PFSK-1 (cell line): ENCODE measurements around the gene THBD.

Experiments
- FOXP2 ChIP-seq: optimal IDR thresholded peaks from 2 replicates; pipeline ENCODE3; 2011; ENCODE audit warnings: borderline replicate concordance, control low read depth, inconsistent platforms; ENCODE audit not compliant: insufficient read depth; ENCODE audit errors: extremely low read length, extremely low read depth
- POLR2AphosphoS5 ChIP-seq: IDR thresholded peaks from 2 replicates; pipeline ENCODE4 v1.6.1; 2012; ENCODE audit warnings: low read depth, mild to moderate bottlenecking, control low read depth, low read length, moderate library complexity
- SIN3A ChIP-seq: IDR thresholded peaks from 2 replicates; pipeline ENCODE4 v1.6.1; 2012; ENCODE audit warnings: mild to moderate bottlenecking, low read length, moderate library complexity, borderline replicate concordance; ENCODE audit not compliant: insufficient read depth
- TAF1 ChIP-seq: IDR thresholded peaks from 2 replicates; pipeline ENCODE4 v1.6.1; 2012; ENCODE audit warnings: low read length, control low read depth, borderline replicate concordance; ENCODE audit not compliant: insufficient read depth
- TF ChIP-seq, protein P1 (sequence below), 2 experiments: IDR thresholded peaks; 2 replicates each; pipeline versions ENCODE4 v1.6.1 to v1.8.0; 2011 to 2012; ENCODE audit warnings: low read depth in 2 of 2, low read length in 2 of 2, control low read depth in 1 of 2, inconsistent platforms in 1 of 2, mild to moderate bottlenecking in 1 of 2, moderate library complexity in 1 of 2; ENCODE audit not compliant: insufficient read depth in 1 of 2

The THBD gene

DNA sequence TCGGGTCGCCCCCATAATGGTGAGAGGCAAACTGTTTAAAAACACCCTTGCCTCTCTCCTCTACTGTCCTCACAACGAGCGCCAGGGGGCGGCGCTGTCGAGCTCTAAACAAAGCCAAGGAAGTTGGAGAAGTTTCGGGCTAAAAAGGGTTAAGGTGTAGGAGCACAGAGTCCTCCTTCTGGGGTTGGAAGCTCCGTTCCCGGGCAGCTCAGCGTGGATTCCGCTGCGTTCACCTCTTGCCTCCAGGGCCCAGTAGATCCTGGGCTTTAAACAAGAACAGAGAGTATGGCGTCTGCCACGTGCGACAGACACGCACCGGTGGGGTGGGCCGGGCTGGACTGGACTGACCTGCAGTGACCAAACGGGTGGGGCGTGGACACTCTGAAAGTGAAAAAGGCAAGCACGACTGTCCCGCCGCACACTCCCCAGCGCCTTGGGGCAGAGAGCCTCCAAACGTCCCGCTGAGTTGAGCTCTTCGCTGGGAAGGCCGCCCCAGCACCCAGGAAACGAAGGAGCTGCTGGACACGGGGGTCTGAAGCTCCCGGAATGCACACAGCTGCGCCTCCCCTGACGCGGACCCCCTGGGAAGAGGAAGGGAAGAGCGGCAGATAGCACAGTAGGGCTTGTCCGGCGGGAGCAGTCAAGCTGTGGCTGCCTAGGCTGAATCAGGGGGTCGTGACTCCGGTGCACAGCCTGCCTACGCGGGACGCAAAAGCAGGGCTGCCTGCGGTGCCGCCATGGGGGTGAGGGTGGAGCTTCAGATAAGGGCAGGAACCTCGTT is 1.6 kb upstream of the THBD start:
- TF ChIP-seq, protein P1, sequence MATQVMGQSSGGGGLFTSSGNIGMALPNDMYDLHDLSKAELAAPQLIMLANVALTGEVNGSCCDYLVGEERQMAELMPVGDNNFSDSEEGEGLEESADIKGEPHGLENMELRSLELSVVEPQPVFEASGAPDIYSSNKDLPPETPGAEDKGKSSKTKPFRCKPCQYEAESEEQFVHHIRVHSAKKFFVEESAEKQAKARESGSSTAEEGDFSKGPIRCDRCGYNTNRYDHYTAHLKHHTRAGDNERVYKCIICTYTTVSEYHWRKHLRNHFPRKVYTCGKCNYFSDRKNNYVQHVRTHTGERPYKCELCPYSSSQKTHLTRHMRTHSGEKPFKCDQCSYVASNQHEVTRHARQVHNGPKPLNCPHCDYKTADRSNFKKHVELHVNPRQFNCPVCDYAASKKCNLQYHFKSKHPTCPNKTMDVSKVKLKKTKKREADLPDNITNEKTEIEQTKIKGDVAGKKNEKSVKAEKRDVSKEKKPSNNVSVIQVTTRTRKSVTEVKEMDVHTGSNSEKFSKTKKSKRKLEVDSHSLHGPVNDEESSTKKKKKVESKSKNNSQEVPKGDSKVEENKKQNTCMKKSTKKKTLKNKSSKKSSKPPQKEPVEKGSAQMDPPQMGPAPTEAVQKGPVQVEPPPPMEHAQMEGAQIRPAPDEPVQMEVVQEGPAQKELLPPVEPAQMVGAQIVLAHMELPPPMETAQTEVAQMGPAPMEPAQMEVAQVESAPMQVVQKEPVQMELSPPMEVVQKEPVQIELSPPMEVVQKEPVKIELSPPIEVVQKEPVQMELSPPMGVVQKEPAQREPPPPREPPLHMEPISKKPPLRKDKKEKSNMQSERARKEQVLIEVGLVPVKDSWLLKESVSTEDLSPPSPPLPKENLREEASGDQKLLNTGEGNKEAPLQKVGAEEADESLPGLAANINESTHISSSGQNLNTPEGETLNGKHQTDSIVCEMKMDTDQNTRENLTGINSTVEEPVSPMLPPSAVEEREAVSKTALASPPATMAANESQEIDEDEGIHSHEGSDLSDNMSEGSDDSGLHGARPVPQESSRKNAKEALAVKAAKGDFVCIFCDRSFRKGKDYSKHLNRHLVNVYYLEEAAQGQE (IDR thresholded peaks at IDR 0.05; ENCODE audit: insufficient read depth in 1 of 2, low read depth in 2 of 2, low read length in 2 of 2), result no peak
- no peak for TF ChIP-seq SIN3A
- no peak for TF ChIP-seq TAF1
- no peak for TF ChIP-seq FOXP2
- no peak for TF ChIP-seq POLR2AphosphoS5

DNA sequence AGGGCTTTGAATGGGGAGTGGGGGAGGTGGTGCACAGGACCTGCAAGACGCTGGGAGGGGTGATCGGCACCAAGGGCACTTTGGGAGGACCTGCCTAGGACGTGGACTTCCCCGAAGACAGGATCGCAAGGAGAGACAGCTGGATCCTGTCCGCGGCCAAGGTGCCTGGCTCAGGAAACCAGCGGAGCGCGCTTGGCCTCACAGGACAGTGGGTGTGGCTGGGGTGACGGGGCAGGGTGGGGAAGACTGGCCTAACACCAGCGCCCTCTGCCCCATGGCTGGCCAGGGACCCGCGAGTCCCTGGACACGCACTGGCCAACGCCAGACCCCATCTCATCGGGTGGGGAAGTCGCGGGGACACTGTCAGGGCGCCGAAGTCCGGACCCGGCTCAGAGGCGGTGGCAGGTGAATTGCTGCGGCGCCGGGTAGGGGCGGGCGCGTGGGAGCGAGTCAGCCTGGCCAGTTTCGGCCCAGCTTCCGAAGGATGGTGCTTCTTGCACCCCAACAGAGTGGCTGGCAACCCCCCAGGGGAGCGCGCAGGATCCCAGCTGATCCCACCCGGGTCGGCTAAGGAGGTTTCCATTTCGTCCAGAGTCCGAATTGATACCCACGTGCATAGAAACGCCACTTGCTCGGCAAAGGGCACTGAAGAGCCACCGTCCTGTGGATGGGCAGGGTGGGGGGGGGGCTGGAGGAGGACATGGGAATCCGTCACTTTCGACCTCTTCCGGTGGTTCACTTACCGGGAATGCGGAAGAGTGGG is 785 bp upstream of the THBD start:
- no peak for TF ChIP-seq POLR2AphosphoS5
- no peak for TF ChIP-seq FOXP2
- TF ChIP-seq, protein P1 (IDR thresholded peaks at IDR 0.05; ENCODE audit: insufficient read depth in 1 of 2, low read depth in 2 of 2, low read length in 2 of 2), result no peak
- TF ChIP-seq SIN3A, result no peak
- TF ChIP-seq TAF1, result no peak

DNA sequence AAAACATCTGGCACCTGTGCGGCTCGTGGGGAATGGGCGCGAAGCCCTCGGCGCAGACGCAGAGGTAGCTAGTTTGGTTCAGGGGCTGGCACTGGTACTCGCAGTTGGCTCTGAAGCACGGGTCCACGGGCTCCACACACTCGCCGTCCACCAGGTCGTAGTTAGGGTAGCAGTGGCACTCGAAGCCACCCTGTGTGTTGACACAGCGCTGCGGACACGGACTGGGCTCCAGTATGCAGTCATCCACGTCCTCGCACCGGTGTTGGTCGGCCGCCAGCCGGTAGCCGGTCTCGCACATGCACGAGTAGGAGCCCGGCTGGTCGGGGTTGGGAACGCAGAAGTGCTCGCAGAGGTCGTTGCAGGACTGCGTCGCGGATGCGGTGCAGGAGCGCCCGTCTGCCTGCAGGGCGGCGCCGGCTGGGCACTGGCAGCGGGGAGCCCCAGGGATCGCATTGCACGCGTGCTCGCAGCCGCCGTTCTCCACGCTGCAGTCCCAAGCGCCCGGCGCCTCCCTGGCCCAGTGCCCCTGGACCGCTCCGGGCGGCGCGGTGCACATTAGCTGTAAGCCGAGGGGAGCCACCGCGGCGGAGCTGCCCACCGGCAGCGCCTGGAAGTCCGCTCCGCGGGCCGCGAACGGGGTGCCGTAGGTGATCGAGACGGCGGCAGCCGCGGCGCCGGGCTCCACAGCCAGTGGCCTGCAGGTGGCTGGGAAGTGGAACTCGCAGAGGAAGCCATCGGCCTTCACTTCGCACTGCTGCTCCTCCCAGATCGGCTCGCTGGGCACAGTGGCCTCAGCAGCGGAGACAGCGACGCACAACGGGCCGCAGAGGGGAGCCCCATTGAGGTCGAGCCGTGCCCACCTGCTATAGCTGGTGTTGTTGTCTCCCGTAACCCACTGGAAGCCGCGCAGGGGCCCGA is 930 bp downstream of the THBD start:
- TF ChIP-seq FOXP2 (no peak), TAF1 (no peak), SIN3A (no peak), POLR2AphosphoS5 (no peak)
- TF ChIP-seq, protein P1 (IDR thresholded peaks at IDR 0.05; ENCODE audit: insufficient read depth in 1 of 2, low read depth in 2 of 2, low read length in 2 of 2), result no peak

DNA sequence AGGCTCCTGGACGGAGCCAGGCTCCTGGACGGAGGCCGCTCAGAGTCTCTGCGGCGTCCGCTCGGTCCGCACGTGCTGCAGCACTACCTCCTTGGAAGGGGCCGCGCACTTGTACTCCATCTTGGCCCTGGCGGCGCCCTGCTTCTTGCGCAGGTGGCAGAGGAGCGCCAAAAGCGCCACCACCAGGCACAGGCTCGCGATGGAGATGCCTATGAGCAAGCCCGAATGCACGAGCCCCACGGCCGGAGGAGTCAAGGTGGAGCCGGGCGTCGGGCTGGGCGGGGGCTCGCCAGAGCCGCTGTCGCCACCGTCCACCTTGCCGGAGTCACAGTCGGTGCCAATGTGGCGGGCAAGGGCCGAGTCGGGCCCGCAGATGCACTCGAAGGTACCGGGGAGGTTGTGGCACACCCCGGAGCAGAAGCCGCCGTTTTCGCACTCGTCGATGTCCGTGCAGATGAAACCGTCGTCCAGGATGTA is 1.7 kb downstream of the THBD start:
- no peak for TF ChIP-seq TAF1
- TF ChIP-seq, protein P1 (IDR thresholded peaks at IDR 0.05; ENCODE audit: insufficient read depth in 1 of 2, low read depth in 2 of 2, low read length in 2 of 2), result no peak
- TF ChIP-seq FOXP2, result no peak
- no peak for TF ChIP-seq SIN3A
- no peak for TF ChIP-seq POLR2AphosphoS5
